Breast epithelium (tissue), 4 donors: Measurements from ENCODE around the gene EFNB3. TPM values are rescaled to one million over a fixed set of nuclear protein-coding genes. Genes with fewer than 3 reads are reported as not detected.

Experiments used
- DNase-seq, 2 donors: peaks; one replicate each; pipeline ENCODE4 v3.0.0-alpha.2; 2019; ENCODE audit warnings: low spot score in 2 of 2
- H3K27ac ChIP-seq, 2 donors: fragments of 200-600 bp; sonication (generic) in 1 of 2; one replicate each; pipeline ENCODE4 v1.5.1; 2016 to 2019; ENCODE audit warnings: mild to moderate bottlenecking in 1 of 2
- H3K27me3 ChIP-seq, 2 donors: fragments of 200-600 bp; sonication (generic) in 1 of 2; one replicate each; pipeline versions ENCODE4 v1.5.1 to v1.6.0; 2017 to 2019; ENCODE audit warnings: control low read depth in 1 of 2, mild to moderate bottlenecking in 1 of 2
- H3K36me3 ChIP-seq: fragments of 200-600 bp; one replicate; pipeline ENCODE4 v1.5.1; 2019
- H3K4me1 ChIP-seq, 2 donors: fragments of 200-600 bp; sonication (generic); one replicate each; pipeline ENCODE4 v1.5.1; 2016 to 2019; ENCODE audit warnings: control low read depth in 1 of 2
- H3K4me3 ChIP-seq, 3 donors: fragments of 200-600 bp; sonication (generic); 1 replicate in 2 of 3; 2 replicates in 1 of 3; pipeline ENCODE4 v1.5.1; 2016 to 2019; ENCODE audit warnings: mild to moderate bottlenecking in 3 of 3, moderate library complexity in 2 of 3
- H3K9me3 ChIP-seq, 2 donors: fragments of 200-600 bp; sonication (generic) in 1 of 2; one replicate each; pipeline ENCODE4 v1.5.1; 2016 to 2019; ENCODE audit warnings: control low read depth in 1 of 2
- POLR2A ChIP-seq: fragments of 450-650 bp; IDR thresholded peaks from one replicate; pipeline ENCODE4 v1.6.1; 2016; ENCODE audit warnings: antibody characterized with exemption, mild to moderate bottlenecking, moderate library complexity
- POLR2AphosphoS5 ChIP-seq, 3 donors: sonication (generic); formaldehyde crosslinking; IDR thresholded peaks; one replicate each; pipeline ENCODE4 v1.6.1; 2017; ENCODE audit warnings: antibody characterized with exemption in 3 of 3
- intact Hi-C: fragments of 100-400 bp; cut with DNase I; formaldehyde crosslinking; loops from one replicate; pipeline ENCODE4 v1.15.1; 2023; ENCODE audit warnings: low total_unique reads
- total RNA-seq, 3 donors: library from RNA; depleted of rRNA; stranded (reverse); fragments of >200 nt; gene quantifications; one replicate each; pipeline ENCODE4 v1.1.0, GENCODE V29; 2016
- TF ChIP-seq, protein P1 (sequence below), 3 donors: fragments of 450-650 bp; IDR thresholded peaks; one replicate each; pipeline ENCODE4 v1.5.1; 2016 to 2017; ENCODE audit warnings: antibody characterized with exemption in 3 of 3, mild to moderate bottlenecking in 3 of 3, moderate library complexity in 3 of 3

Gene EFNB3
- total RNA-seq, 3 donors from 2014 or later: 0.48 to 5.7 (median 3.3) TPM

DNA sequence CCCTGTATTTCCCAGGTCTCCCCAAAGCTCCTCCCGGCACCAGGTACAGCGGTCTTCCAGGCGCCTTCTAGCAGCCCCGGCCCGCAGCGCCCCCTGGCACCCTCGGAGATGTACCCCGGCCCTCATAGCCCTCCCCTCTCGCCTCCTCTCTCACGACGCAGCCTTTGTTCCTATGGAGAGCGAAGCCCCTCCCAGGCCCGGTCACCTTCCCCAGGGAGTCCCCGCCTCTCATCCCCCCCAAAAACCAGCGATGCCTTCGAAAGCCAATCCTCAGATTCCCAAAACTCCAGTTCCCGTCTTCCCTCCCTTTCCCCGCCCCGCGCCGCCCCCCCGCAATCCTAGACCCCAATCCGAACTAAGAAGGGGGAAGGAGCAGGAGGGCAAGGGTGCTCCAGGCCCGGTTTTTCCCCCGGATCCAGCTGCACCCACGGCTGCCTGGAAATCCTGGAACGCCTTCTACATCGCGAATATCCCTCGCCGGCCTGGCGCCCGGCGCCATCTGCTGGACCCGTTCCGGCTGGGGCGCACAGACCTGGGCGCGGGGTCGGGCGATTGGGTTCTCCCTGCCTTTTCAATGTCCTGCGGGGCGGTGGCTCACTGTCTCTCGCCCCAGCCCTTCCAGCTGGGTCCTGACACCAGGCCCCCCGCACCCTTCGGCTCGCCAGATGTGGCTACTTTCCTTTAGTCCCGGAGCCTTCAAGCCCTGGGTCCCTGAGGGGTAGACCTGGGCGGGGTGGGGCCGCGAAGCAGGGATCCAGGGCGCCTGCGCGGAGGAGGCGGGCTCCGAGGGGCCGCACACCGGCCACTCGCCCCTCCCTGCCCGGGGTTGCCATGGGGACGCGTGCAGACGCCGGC, 12.1 kb downstream of the EFNB3 start, which contains the start of gene DNAH2:
TSS of gene DNAH2 (plus strand) at position 844 of the 855 bp plus-strand sequence. CDS start 1,991 bp downstream, outside the sequence.
- peak within 1 kb of the TSS; percentile 44 to 75 (median 67) for H3K4me3 ChIP-seq
- peaks cover 0 to 3% of the 10 kb centered on the region in 2 donors for H3K27me3 ChIP-seq
- H3K36me3 ChIP-seq: no peaks in the 10 kb centered on the region
- H3K27ac ChIP-seq: peak within 1 kb of the TSS; percentile 65
- DNase-seq: peak; percentile 83 to 86
- peaks cover 0 to 13% of the 10 kb centered on the region in 2 donors for H3K4me1 ChIP-seq
- no peaks in the 10 kb centered on the region for H3K9me3 ChIP-seq
- TF ChIP-seq POLR2A: no peak
- TF ChIP-seq POLR2AphosphoS5 (IDR thresholded peaks at IDR 0.05): peak in 1 of 3 donors; percentile 18
- TF ChIP-seq, protein P1, sequence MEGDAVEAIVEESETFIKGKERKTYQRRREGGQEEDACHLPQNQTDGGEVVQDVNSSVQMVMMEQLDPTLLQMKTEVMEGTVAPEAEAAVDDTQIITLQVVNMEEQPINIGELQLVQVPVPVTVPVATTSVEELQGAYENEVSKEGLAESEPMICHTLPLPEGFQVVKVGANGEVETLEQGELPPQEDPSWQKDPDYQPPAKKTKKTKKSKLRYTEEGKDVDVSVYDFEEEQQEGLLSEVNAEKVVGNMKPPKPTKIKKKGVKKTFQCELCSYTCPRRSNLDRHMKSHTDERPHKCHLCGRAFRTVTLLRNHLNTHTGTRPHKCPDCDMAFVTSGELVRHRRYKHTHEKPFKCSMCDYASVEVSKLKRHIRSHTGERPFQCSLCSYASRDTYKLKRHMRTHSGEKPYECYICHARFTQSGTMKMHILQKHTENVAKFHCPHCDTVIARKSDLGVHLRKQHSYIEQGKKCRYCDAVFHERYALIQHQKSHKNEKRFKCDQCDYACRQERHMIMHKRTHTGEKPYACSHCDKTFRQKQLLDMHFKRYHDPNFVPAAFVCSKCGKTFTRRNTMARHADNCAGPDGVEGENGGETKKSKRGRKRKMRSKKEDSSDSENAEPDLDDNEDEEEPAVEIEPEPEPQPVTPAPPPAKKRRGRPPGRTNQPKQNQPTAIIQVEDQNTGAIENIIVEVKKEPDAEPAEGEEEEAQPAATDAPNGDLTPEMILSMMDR (IDR thresholded peaks at IDR 0.05): peak in 2 of 3 donors; percentile 23 to 34
- intact Hi-C loops: no loop called here

DNA sequence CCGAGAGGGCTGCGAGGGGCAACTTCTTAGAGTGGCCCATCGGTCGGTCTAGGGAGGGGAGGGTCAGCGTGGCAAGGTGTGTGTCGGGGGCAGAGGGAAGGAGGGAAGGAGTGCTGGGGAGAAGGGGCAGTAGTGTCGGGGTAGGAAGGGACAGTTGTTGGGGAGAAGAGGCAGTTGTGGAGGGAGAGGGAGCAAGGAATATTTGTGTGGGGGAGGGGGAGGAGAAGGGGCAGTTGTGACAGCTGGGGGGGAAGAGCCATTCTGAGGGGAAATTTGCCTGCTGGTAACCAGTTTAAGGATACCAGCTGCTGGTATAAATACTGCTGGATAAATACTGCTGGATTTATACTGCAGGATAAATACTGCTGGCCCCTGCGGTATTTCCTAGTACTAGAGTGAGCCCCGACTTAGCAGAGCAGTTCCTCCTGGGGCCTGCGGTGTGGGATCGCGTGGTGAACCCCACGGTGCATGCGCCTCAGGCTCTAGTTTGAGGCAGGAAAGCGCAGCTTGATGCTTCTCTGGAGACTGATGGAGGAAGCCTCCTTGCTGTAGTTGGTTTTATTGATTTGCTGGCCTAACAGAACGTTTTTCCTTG, 12.9 kb downstream of the EFNB3 start:
- peak overlapping the region; percentile 65 for H3K27ac ChIP-seq
- DNase-seq: no peak
- intact Hi-C loops: no loop called here

DNA sequence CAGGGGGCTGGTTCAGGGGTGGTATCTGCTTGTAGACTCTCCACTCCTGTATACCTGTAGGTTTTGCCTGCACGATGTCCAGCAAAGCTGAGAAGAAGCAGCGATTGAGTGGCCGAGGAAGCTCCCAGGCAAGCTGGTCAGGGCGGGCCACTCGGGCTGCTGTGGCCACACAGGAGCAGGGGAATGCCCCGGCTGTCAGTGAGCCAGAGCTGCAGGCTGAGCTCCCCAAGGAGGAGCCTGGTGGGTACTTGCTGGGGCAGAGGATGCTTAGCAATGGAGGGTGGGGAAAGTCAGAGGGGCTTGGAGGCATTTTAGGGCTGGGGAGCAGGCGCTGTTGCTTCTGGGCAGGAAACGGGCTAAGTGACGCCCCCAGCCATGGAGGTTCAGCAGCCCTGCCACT, 14.7 kb downstream of the EFNB3 start:
- peaks cover 0 to 3% of the 10 kb centered on the region in 2 donors for H3K27me3 ChIP-seq
- no peak overlapping the region for H3K4me3 ChIP-seq
- DNase-seq: no peak

More for the DNA sequence above, 12.9 kb downstream of the EFNB3 start:
- Histone ChIP-seq H3K9me3 (no peaks in the 10 kb centered on the region), H3K4me3 (peak overlapping the region; percentile 44 to 75 (median 67)), H3K36me3 (no peaks in the 10 kb centered on the region), H3K27me3 (peaks cover 0 to 3% of the 10 kb centered on the region in 2 donors), H3K4me1 (peaks cover 0 to 13% of the 10 kb centered on the region in 2 donors)
- TF ChIP-seq POLR2A (no peak), POLR2AphosphoS5 (IDR thresholded peaks at IDR 0.05) (no peak)
- TF ChIP-seq, protein P1 (IDR thresholded peaks at IDR 0.05): no peak

DNA sequence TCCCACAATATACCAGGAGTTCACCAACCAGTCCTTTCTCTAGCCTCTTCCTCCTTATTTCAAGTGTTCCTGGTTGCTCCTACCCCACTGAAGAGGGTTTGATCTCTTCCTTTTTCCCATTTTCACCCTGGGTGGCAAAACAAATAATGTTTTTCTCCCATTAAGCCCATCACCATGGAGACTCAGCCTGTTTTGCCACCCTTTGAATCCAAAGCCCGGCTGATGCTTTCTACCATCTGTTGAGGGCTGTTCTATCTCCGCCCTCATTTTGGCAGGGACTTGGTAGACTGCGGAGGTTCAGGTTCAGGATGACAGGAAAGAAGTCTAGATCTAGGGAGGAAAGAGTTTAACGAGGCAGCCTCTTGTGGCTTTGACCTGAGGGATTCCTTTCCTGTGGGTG, 15.1 kb downstream of the EFNB3 start:
- TF ChIP-seq POLR2A: no peak
- TF ChIP-seq, protein P1 (IDR thresholded peaks at IDR 0.05): no peak
- TF ChIP-seq POLR2AphosphoS5 (IDR thresholded peaks at IDR 0.05): no peak
- Histone ChIP-seq H3K27ac (no peak overlapping the region), H3K4me3 (no peak overlapping the region), H3K27me3 (peaks cover 0 to 3% of the 10 kb centered on the region in 2 donors), H3K4me1 (peaks cover 0 to 13% of the 10 kb centered on the region in 2 donors), H3K36me3 (no peaks in the 10 kb centered on the region), H3K9me3 (no peaks in the 10 kb centered on the region)
- no peak for DNase-seq
- intact Hi-C loops: no loop called here

More for the DNA sequence above, 14.7 kb downstream of the EFNB3 start:
- TF ChIP-seq, protein P1 (IDR thresholded peaks at IDR 0.05): no peak
- H3K4me1 ChIP-seq: peaks cover 0 to 13% of the 10 kb centered on the region in 2 donors
- intact Hi-C loops: no loop called here
- no peak overlapping the region for H3K27ac ChIP-seq
- H3K9me3 ChIP-seq: no peaks in the 10 kb centered on the region
- H3K36me3 ChIP-seq: no peaks in the 10 kb centered on the region

DNA sequence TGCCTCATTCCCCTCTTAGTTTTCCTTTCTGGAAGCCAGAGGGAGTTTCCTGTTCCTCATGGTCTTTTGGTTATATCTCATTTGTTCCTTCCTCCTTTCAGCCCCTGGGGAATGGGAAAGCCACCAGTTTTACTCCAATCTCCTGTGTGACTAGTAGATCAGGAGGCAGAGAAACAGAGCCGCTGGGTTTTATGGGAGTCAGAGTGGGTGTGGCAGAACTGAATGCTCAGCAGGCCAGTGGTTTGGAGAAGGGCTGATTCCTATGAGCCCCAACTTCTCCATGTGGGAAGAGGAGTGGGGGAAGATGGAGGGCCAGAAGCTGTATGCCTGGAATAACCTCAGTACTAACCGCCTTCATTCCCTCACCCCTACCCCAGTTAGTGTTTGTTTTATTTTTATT, 16.6 kb downstream of the EFNB3 start:
- H3K27me3 ChIP-seq: peaks cover 0 to 3% of the 10 kb centered on the region in 2 donors
- no peak overlapping the region for H3K27ac ChIP-seq
- no peak overlapping the region for H3K4me3 ChIP-seq
- peaks cover 0 to 10% of the 10 kb centered on the region in 2 donors for H3K4me1 ChIP-seq
- intact Hi-C loops: no loop called here
- TF ChIP-seq POLR2AphosphoS5 (IDR thresholded peaks at IDR 0.05): no peak
- TF ChIP-seq, protein P1 (IDR thresholded peaks at IDR 0.05): no peak
- TF ChIP-seq POLR2A: no peak
- H3K36me3 ChIP-seq: no peaks in the 10 kb centered on the region
- DNase-seq: no peak
- no peaks in the 10 kb centered on the region for H3K9me3 ChIP-seq
